Natural killer cell (primary cell): ENCODE measurements around the gene LINGO1. TPM values are rescaled to one million over a fixed set of nuclear protein-coding genes. Genes with fewer than 3 reads are reported as not detected.

ENCODE experiments used
- ATAC-seq, 3 donors: fragments of 150-1000 bp in 2 of 3; fragments of 200-7000 bp in 1 of 3; cut with Tn5 transposase; 1 replicate in 1 of 3; 2 replicates in 2 of 3; pipeline ENCODE4 v1.10.0; 2021; ENCODE audit warnings: mild to moderate bottlenecking in 2 of 3, moderate library complexity in 2 of 3
- DNase-seq, 2 donors: peaks; one replicate each; pipeline versions ENCODE4 v3.0.0 to v3.0.0-alpha.2; 2013 to 2021; ENCODE audit warnings: mixed read lengths in 1 of 2
- H3K27ac ChIP-seq: one replicate; pipeline ENCODE4 v1.5.1; 2013; ENCODE audit warnings: mild to moderate bottlenecking, low read length
- H3K27me3 ChIP-seq: one replicate; pipeline ENCODE4 v1.6.1; 2013; ENCODE audit warnings: low read length; ENCODE audit not compliant: control insufficient read depth, insufficient read depth
- H3K36me3 ChIP-seq: one replicate; pipeline ENCODE4 v1.6.1; 2013; ENCODE audit warnings: low read length; ENCODE audit not compliant: control insufficient read depth, insufficient read depth
- H3K4me1 ChIP-seq: one replicate; pipeline ENCODE4 v1.6.1; 2013; ENCODE audit warnings: low read length; ENCODE audit not compliant: control insufficient read depth, insufficient read depth
- H3K4me3 ChIP-seq: one replicate; pipeline ENCODE4 v1.5.1; 2013; ENCODE audit warnings: low read length
- H3K9me3 ChIP-seq: one replicate; pipeline ENCODE4 v1.6.1; 2013; ENCODE audit warnings: low read length; ENCODE audit not compliant: control insufficient read depth, insufficient read depth
- H3K27ac Mint-ChIP-seq, 2 donors: one replicate each; pipeline ENCODE4 v1.8.0; 2022; ENCODE audit warnings: mild to moderate bottlenecking in 2 of 2, mixed read lengths in 2 of 2, moderate library complexity in 1 of 2
- H3K27me3 Mint-ChIP-seq, 2 donors: one replicate each; pipeline ENCODE4 v1.8.0; 2022; ENCODE audit warnings: low read depth in 2 of 2, mixed read lengths in 2 of 2
- H3K36me3 Mint-ChIP-seq: one replicate; pipeline ENCODE4 v1.8.0; 2022; ENCODE audit warnings: mixed read lengths
- H3K4me1 Mint-ChIP-seq, 2 donors: one replicate each; pipeline ENCODE4 v1.8.0; 2022; ENCODE audit warnings: mixed read lengths in 2 of 2
- H3K4me3 Mint-ChIP-seq: one replicate; pipeline ENCODE4 v1.8.0; 2022; ENCODE audit warnings: mild to moderate bottlenecking, moderate library complexity, mixed read lengths
- H3K9me3 Mint-ChIP-seq, 2 donors: one replicate each; pipeline ENCODE4 v1.8.0; 2022; ENCODE audit warnings: mixed read lengths in 2 of 2
- WGBS: methylation state at CpG from one replicate; pipeline ENCODE4 v1.1.7; 2013; ENCODE audit warnings: missing lambda C conversion rate; ENCODE audit not compliant: insufficient coverage; 5-methylcytosine and 5-hydroxymethylcytosine counted together
- intact Hi-C: fragments of 100-400 bp; cut with micrococcal nuclease; formaldehyde crosslinking; loops from one replicate; pipeline ENCODE4 v1.14.2; 2022
- total RNA-seq, 4 donors: library from RNA; stranded (reverse); fragments of 120-200 nt in 1 of 4; gene quantifications; one replicate each; pipeline versions ENCODE4 v1.2.3 to v1.2.4, GENCODE V29; 2013 to 2022
- TF ChIP-seq, protein P1 (sequence below): fragments of 200-600 bp; IDR thresholded peaks from one replicate; pipeline ENCODE4 v1.8.0; 2022; ENCODE audit warnings: antibody characterized with exemption

Gene LINGO1
- total RNA-seq, 3 donors from 2014 or later (not counting 1 experiment from before 2014, with no cell fraction given), result not detected

DNA sequence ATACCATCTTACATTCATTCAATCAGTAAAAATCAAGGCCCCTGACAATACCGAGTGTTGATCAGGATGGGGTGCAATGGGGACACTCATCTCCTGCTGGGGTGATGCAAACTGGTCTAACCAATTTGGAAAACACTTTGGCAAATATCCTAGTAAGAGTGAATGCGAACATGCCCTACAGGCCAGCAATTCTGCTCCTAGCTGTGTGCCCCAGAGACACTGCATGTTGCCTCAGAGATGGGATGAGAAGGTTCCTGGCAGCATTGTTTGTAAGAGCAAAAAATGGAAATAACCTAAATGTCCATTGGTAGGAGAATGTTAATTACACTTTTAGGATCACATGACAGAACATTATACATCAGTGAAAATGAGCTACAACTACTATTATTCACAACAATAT is 4.7 kb downstream of the LINGO1 start:
- ATAC-seq (no peak), DNase-seq (no peak)
- intact Hi-C loops, result no loop called here
- H3K4me3 Mint-ChIP-seq, result no peak overlapping the region
- Histone ChIP-seq H3K4me1 (peaks cover under 1% of the 10 kb centered on the region), H3K36me3 (no peaks in the 10 kb centered on the region), H3K9me3 (no peaks in the 10 kb centered on the region), H3K4me3 (no peak overlapping the region), H3K27ac (no peak overlapping the region), H3K27me3 (peaks cover 11% of the 10 kb centered on the region)
- no peak overlapping the region for H3K27ac Mint-ChIP-seq
- H3K9me3 Mint-ChIP-seq, result no peaks in the 10 kb centered on the region
- TF ChIP-seq, protein P1, sequence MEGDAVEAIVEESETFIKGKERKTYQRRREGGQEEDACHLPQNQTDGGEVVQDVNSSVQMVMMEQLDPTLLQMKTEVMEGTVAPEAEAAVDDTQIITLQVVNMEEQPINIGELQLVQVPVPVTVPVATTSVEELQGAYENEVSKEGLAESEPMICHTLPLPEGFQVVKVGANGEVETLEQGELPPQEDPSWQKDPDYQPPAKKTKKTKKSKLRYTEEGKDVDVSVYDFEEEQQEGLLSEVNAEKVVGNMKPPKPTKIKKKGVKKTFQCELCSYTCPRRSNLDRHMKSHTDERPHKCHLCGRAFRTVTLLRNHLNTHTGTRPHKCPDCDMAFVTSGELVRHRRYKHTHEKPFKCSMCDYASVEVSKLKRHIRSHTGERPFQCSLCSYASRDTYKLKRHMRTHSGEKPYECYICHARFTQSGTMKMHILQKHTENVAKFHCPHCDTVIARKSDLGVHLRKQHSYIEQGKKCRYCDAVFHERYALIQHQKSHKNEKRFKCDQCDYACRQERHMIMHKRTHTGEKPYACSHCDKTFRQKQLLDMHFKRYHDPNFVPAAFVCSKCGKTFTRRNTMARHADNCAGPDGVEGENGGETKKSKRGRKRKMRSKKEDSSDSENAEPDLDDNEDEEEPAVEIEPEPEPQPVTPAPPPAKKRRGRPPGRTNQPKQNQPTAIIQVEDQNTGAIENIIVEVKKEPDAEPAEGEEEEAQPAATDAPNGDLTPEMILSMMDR, result no peak
- 93% methylated on average over 2 of the region's 2 CpGs for WGBS
- H3K4me1 Mint-ChIP-seq, result no peaks in the 10 kb centered on the region
- H3K36me3 Mint-ChIP-seq, result no peaks in the 10 kb centered on the region
- peaks cover 20 to 26% of the 10 kb centered on the region in 2 donors for H3K27me3 Mint-ChIP-seq

- H3K36me3 Mint-ChIP-seq, result no peaks in the 10 kb centered on the region
- intact Hi-C loops, result no loop called here
- no peaks in the 10 kb centered on the region for H3K9me3 Mint-ChIP-seq
- Histone ChIP-seq H3K36me3 (no peaks in the 10 kb centered on the region), H3K9me3 (no peaks in the 10 kb centered on the region), H3K4me3 (no peak overlapping the region), H3K27ac (no peak overlapping the region), H3K4me1 (no peaks in the 10 kb centered on the region), H3K27me3 (peaks cover 10% of the 10 kb centered on the region)
- no peak for DNase-seq
- TF ChIP-seq, protein P1, result no peak
- peaks cover 20 to 26% of the 10 kb centered on the region in 2 donors for H3K27me3 Mint-ChIP-seq
- WGBS, result 91% methylated on average over 2 of the region's 2 CpGs
- H3K4me3 Mint-ChIP-seq, result no peak overlapping the region
- H3K4me1 Mint-ChIP-seq, result no peaks in the 10 kb centered on the region
- ATAC-seq, result no peak
- H3K27ac Mint-ChIP-seq, result no peak overlapping the region
Observed at GRCh38 chr15:77627581-77627980, 5.1 kb downstream of the LINGO1 start.

- ATAC-seq, result no peak
- no peak overlapping the region for H3K27ac ChIP-seq
- TF ChIP-seq, protein P1, result no peak
- H3K4me3 ChIP-seq, result no peak overlapping the region
- intact Hi-C loops, result no loop called here
- no peaks in the 10 kb centered on the region for H3K36me3 ChIP-seq
- no peaks in the 10 kb centered on the region for H3K9me3 ChIP-seq
- Mint-ChIP-seq H3K27me3 (peaks cover 20 to 26% of the 10 kb centered on the region in 2 donors), H3K36me3 (no peaks in the 10 kb centered on the region), H3K4me1 (no peaks in the 10 kb centered on the region), H3K4me3 (no peak overlapping the region), H3K9me3 (no peaks in the 10 kb centered on the region), H3K27ac (no peak overlapping the region)
- no peak for DNase-seq
- WGBS, result 84% methylated on average over 12 of the region's 12 CpGs
- H3K27me3 ChIP-seq, result peaks cover 10% of the 10 kb centered on the region
- no peaks in the 10 kb centered on the region for H3K4me1 ChIP-seq
Observed at GRCh38 chr15:77627067-77627466, 5.6 kb downstream of the LINGO1 start.

DNA sequence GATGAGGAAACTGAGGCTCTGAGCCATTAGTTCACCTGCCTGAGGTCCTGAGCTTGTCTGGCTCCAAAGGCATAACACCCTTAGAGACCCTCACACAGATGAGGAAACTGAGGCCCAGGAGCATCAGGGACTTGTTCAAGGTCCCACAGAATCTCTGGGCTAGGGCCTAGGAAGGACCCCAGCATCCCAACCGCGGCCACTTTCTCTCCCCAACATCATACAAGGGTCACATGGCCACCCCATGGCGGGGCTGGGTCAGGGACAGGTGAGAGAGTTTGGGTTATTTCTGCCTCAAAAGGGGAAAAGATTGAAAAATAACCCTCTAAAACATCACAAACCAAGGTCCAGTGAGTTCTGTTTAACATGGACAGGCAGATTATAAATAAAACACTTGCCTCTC is 6.7 kb downstream of the LINGO1 start:
- DNase-seq, result no peak
- TF ChIP-seq, protein P1, result no peak

More for the DNA sequence above, 6.7 kb downstream of the LINGO1 start:
- no peak overlapping the region for H3K4me3 ChIP-seq
- no peaks in the 10 kb centered on the region for H3K9me3 ChIP-seq
- H3K27ac ChIP-seq, result no peak overlapping the region
- ATAC-seq, result no peak
- H3K4me1 Mint-ChIP-seq, result no peaks in the 10 kb centered on the region
- H3K27ac Mint-ChIP-seq, result no peak overlapping the region
- H3K9me3 Mint-ChIP-seq, result no peaks in the 10 kb centered on the region
- intact Hi-C loops, result no loop called here
- peaks cover 2% of the 10 kb centered on the region for H3K27me3 ChIP-seq
- H3K4me1 ChIP-seq, result no peaks in the 10 kb centered on the region
- H3K36me3 Mint-ChIP-seq, result no peaks in the 10 kb centered on the region
- H3K27me3 Mint-ChIP-seq, result peaks cover 20 to 26% of the 10 kb centered on the region in 2 donors
- H3K4me3 Mint-ChIP-seq, result no peak overlapping the region
- no peaks in the 10 kb centered on the region for H3K36me3 ChIP-seq
- no CpG with 5 or more reads among the region's 3 CpGs for WGBS
